K562 (cell line): ENCODE data around the gene EPN2.

Experiments
- CHD2 ChIP-seq: IDR thresholded peaks from 2 replicates; pipeline ENCODE4 v1.6.1; 2011; ENCODE audit warnings: low read depth, low read length
- EP300 ChIP-seq: IDR thresholded peaks from 2 replicates; pipeline ENCODE4 v1.6.1; 2012; ENCODE audit warnings: low read length, improper control_type of control experiment
- EZH2 ChIP-seq: IDR thresholded peaks from 2 replicates; pipeline ENCODE4 v1.6.1; 2012; ENCODE audit warnings: low read depth, mild to moderate bottlenecking, inconsistent platforms, low read length, borderline replicate concordance
- RAD21 ChIP-seq, 2 experiments: fragments of 250-450 bp in 1 of 2; fragments of 450-650 bp in 1 of 2; sonication (Bioruptor Pico) in 1 of 2; formaldehyde crosslinking in 1 of 2; IDR thresholded peaks in 1 of 2; conservative IDR thresholded peaks in 1 of 2; 2 replicates each; pipeline versions ENCODE4 v1.4.0 to v1.8.0; 2020 to 2022; ENCODE audit warnings: mild to moderate bottlenecking in 2 of 2, moderate library complexity in 1 of 2
- RNF2 ChIP-seq: sonication (generic); IDR thresholded peaks from 2 replicates; pipeline ENCODE4 v1.6.1; 2016
- SOX6 ChIP-seq: fragments of 450-650 bp; IDR thresholded peaks from 2 replicates; pipeline ENCODE4 v1.6.1; 2014; ENCODE audit warnings: mild to moderate bottlenecking
- SREBF1 ChIP-seq: fragments of 150-350 bp; IDR thresholded peaks from 2 replicates; pipeline ENCODE4 v1.6.1; 2014; ENCODE audit warnings: antibody characterized with exemption, low read depth, low read length, borderline replicate concordance
- TF ChIP-seq, protein P1 (sequence below), 3 experiments: IDR thresholded peaks in 2 of 3; conservative IDR thresholded peaks in 1 of 3; 2 replicates each; pipeline ENCODE4 v1.5.1; 2011 to 2012; ENCODE audit warnings: low read length in 3 of 3, mild to moderate bottlenecking in 3 of 3, control low read depth in 2 of 3, improper control_type of control experiment in 1 of 3, inconsistent platforms in 1 of 3, low read depth in 1 of 3, mixed read lengths in 1 of 3, moderate library complexity in 1 of 3; ENCODE audit not compliant: insufficient read depth in 2 of 3
- TF ChIP-seq, protein P2 (sequence below): fragments of 250-450 bp; sonication (Bioruptor Pico); IDR thresholded peaks from 2 replicates; pipeline ENCODE4 v1.5.0; 2020; ENCODE audit warnings: mild to moderate bottlenecking
- TF ChIP-seq, protein P3 (sequence below), 3 experiments: fragments of 200-800 bp in 1 of 3; fragments of 250-450 bp in 1 of 3; fragments of 450-650 bp in 1 of 3; sonication (Bioruptor Pico) in 1 of 3; sonication (Bioruptor generic) in 1 of 3; formaldehyde crosslinking in 1 of 3; IDR thresholded peaks; 2 replicates each; pipeline versions ENCODE4 v1.6.1 to v1.8.0; 2016 to 2022; ENCODE audit warnings: mild to moderate bottlenecking in 2 of 3, missing genetic modification characterization in 2 of 3, missing compliant biosample characterization in 1 of 3, moderate library complexity in 1 of 3

DNA sequence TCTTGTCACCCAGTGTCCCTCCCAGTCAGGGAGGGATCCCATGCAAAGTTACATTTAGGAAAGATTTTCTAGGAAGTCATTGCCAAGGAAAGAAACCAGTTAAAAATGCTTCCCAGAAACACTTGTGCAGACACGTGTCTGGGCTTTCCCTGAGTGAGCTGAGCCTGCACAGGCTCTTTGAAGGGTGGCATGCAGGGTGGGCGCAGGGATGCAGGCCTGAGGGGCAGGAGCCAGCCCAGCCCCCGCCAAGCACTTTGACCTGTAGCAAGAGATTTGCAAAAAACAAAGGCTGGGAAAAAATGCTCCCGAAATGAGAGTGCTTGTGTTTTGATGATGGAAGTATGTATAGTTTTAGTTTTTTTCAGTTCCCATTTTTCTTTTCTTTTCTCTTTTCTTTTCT, 73.0 kb downstream of the EPN2 start:
- TF ChIP-seq RNF2 (no peak), CHD2 (no peak), EP300 (no peak), SREBF1 (no peak), EZH2 (no peak), SOX6 (no peak), RAD21 (CRISPR knock-in tag; conservative IDR thresholded peaks at IDR 0.05 in 1 of 2, IDR thresholded peaks at IDR 0.05 in 1 of 2) (no peak)
- TF ChIP-seq, protein P1, sequence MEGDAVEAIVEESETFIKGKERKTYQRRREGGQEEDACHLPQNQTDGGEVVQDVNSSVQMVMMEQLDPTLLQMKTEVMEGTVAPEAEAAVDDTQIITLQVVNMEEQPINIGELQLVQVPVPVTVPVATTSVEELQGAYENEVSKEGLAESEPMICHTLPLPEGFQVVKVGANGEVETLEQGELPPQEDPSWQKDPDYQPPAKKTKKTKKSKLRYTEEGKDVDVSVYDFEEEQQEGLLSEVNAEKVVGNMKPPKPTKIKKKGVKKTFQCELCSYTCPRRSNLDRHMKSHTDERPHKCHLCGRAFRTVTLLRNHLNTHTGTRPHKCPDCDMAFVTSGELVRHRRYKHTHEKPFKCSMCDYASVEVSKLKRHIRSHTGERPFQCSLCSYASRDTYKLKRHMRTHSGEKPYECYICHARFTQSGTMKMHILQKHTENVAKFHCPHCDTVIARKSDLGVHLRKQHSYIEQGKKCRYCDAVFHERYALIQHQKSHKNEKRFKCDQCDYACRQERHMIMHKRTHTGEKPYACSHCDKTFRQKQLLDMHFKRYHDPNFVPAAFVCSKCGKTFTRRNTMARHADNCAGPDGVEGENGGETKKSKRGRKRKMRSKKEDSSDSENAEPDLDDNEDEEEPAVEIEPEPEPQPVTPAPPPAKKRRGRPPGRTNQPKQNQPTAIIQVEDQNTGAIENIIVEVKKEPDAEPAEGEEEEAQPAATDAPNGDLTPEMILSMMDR (IDR thresholded peaks at IDR 0.05 in 2 of 3, conservative IDR thresholded peaks at IDR 0.05 in 1 of 3; ENCODE audit: insufficient read depth in 2 of 3, low read depth in 1 of 3, low read length in 3 of 3): no peak
- TF ChIP-seq, protein P2, sequence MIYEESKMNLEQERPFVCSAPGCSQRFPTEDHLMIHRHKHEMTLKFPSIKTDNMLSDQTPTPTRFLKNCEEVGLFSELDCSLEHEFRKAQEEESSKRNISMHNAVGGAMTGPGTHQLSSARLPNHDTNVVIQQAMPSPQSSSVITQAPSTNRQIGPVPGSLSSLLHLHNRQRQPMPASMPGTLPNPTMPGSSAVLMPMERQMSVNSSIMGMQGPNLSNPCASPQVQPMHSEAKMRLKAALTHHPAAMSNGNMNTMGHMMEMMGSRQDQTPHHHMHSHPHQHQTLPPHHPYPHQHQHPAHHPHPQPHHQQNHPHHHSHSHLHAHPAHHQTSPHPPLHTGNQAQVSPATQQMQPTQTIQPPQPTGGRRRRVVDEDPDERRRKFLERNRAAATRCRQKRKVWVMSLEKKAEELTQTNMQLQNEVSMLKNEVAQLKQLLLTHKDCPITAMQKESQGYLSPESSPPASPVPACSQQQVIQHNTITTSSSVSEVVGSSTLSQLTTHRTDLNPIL (CRISPR knock-in tag): no peak
- TF ChIP-seq, protein P3, sequence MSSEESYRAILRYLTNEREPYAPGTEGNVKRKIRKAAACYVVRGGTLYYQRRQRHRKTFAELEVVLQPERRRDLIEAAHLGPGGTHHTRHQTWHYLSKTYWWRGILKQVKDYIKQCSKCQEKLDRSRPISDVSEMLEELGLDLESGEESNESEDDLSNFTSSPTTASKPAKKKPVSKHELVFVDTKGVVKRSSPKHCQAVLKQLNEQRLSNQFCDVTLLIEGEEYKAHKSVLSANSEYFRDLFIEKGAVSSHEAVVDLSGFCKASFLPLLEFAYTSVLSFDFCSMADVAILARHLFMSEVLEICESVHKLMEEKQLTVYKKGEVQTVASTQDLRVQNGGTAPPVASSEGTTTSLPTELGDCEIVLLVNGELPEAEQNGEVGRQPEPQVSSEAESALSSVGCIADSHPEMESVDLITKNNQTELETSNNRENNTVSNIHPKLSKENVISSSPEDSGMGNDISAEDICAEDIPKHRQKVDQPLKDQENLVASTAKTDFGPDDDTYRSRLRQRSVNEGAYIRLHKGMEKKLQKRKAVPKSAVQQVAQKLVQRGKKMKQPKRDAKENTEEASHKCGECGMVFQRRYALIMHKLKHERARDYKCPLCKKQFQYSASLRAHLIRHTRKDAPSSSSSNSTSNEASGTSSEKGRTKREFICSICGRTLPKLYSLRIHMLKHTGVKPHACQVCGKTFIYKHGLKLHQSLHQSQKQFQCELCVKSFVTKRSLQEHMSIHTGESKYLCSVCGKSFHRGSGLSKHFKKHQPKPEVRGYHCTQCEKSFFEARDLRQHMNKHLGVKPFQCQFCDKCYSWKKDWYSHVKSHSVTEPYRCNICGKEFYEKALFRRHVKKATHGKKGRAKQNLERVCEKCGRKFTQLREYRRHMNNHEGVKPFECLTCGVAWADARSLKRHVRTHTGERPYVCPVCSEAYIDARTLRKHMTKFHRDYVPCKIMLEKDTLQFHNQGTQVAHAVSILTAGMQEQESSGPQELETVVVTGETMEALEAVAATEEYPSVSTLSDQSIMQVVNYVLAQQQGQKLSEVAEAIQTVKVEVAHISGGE (CRISPR knock-in tag; IDR thresholded peaks at IDR 0.05): no peak
